GM18870 (cell line): ENCODE data around the gene EPM2AIP1.
"Not testable (repeated sequence)": the region's sequence is repeated elsewhere in the genome, so short reads cannot be mapped to it uniquely, and the experiment has no call there.

Source experiments
- ATAC-seq: cut with Tn5 transposase; IDR thresholded peaks from one replicate; pipeline ENCODE4 v1.9.1; 2021; ENCODE audit warnings: moderate library complexity; ENCODE audit not compliant: unreplicated experiment

The EPM2AIP1 gene

DNA sequence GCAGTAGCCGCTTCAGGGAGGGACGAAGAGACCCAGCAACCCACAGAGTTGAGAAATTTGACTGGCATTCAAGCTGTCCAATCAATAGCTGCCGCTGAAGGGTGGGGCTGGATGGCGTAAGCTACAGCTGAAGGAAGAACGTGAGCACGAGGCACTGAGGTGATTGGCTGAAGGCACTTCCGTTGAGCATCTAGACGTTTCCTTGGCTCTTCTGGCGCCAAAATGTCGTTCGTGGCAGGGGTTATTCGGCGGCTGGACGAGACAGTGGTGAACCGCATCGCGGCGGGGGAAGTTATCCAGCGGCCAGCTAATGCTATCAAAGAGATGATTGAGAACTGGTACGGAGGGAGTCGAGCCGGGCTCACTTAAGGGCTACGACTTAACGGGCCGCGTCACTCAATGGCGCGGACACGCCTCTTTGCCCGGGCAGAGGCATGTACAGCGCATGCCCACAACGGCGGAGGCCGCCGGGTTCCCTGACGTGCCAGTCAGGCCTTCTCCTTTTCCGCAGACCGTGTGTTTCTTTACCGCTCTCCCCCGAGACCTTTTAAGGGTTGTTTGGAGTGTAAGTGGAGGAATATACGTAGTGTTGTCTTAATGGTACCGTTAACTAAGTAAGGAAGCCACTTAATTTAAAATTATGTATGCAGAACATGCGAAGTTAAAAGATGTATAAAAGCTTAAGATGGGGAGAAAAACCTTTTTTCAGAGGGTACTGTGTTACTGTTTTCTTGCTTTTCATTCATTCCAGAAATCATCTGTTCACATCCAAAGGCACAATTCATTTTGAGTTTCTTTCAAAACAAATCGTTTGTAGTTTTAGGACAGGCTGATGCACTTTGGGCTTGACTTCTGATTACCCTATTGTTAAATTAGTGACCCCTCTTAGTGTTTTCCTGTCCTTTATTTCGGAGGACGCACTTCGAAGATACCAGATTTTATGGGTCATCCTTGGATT lies 674 bp upstream of the EPM2AIP1 start, which contains the start of gene MLH1:
MLH1 (plus strand) TSS at position 193 of the 958 bp plus-strand sequence; CDS start at position 223, 30 bp downstream.
- ATAC-seq, result peak; percentile 98

DNA sequence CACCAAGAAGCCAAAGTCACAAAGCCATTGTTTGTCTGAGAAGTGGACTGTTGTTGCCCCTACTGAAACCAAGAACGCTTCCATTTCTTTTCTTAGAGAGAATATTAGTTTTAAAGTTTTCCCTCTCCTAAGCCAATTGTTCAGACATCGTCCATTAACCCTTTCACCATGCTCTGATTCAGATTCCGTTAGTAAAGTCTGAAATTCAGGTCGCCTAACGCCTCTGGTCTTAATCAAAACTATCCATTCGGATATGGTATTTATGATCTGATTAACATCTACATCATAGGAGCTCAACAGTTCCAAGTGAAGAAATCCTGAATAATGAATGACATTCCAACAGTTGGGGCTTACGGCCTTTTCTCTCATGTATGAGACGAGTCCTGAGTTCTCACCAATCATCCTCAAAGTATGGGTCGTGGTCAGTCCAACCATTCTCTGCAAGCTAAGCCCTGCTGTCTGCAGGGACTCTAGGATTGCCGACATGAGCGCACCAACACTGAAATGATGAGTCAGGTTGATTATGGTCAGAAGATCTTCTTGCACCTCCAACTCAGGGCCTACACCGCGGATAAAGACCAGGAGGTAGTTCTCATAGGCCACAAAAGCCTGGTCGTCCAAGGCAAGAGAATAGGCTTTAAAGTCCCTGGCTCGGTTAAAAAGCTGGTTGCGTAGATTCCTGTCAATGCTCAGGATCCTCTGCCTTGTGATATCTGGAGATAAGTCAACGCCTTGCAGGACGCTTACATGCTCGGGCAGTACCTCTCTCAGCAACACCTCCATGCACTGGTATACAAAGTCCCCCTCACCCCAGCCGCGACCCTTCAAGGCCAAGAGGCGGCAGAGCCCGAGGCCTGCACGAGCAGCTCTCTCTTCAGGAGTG lies 767 bp downstream of the EPM2AIP1 start:
- ATAC-seq, result no peak

DNA sequence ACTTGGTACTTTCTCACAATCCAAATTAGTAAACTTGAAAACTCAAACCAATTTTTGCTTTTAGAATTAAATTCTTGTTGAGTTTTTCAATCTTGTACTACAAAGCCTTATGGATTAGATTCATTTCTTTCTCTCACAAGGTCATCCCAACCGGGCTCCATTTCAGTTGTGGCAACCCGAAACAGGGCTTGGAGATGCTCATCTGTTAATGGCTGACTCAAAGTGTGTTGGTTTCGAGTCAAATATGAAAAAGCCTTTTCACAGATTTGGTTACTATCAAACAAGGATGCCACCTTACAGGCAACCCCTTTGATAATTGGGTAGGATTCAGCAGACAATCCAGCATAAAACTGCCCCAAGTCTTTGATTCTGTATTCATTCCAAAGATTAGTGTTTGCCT lies 1.8 kb downstream of the EPM2AIP1 start:
- ATAC-seq, result no peak

DNA sequence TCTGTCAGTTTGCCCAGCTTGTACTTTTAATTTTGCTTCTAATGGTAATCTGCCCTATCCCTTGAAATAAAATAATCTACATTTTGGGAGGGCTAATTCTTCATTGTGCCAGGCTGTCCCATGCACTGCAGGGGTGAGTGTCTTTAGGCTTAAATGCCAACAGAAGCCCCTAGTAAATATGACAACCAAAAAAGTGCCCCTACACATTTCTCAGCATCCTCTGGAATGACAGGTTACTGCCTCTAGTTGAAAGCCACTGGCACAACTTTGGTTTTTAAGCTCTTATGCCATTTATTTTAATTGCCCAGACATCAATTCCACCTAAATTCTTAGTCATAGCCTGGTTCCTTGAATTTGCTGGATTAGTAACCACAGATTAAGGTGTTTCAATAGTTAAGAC lies 3.4 kb downstream of the EPM2AIP1 start:
- no peak for ATAC-seq

DNA sequence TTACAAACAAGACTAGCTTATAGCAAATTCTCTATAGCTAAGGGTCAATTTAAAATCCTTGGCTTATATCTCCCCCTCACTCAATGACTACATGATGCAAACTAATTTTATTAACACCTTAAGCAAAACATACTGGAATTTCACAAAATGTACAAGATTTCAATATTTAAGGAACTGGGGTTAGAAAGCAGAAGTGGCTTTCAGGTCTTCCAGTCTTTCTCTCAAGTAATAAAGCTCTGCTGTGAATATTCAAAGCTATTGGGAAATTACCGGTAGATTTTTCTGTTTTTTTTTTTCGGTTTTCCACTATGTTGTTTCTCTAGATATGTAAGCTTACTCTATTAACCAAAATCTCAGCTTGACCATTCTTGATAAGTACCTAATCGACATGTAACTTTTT lies 3.9 kb downstream of the EPM2AIP1 start:
- no peak for ATAC-seq

DNA sequence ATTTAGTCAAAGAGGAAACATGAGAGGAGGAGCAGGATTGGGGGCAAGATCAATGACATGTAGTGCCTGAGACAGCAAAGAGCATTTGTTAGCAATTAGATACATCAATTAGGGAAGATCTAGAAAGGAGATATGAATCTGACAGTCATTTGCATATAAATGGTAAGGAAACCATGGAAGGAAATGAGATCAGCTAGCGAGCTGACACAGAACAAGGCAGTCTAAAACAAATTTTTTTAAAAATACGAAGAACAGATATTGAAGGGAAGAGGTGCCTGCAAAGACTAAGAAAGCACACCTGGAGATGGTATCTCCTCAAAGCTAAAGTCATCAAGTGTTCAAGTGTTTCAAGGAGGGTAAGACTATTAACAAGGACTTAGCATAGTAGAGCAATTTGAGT lies 4.6 kb downstream of the EPM2AIP1 start:
- no peak for ATAC-seq

DNA sequence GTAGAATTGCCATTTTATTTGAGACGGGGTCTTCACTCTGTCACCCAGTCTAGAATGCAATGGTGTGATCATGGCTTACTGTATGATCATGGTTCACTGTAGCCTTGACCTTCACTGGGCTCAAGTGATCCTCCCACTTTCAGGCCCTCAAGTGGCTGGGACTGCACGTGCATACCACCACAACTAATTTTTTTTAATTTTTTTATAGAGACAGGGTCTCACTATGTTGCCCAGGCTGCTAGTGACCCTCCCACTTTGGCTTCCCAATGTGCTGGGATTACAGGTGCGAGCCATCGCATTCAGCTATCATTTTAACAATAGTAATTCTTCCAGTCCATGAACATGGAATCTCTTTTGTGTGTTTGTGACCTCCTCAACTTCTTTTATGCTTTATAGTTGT lies 11.9 kb downstream of the EPM2AIP1 start:
- no peak for ATAC-seq

DNA sequence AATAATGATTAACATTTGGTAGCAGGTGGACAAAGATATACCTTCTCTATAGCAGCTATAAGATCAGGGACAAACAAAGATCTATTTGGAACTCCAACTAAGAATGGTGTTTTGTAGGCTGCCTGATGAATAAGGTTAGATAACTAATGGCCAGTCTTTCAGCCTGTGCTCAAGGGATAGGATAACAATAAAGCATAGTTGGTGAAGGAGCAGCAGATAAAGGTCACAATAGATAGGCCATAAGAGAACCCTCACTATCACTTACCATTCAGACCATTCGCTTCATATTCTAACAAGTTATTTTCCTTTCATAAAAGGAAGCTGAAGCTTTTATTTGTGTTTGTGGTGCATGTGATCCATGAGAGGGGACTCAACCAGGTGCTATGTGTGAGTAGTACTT lies 19.8 kb downstream of the EPM2AIP1 start:
- ATAC-seq, result no peak

DNA sequence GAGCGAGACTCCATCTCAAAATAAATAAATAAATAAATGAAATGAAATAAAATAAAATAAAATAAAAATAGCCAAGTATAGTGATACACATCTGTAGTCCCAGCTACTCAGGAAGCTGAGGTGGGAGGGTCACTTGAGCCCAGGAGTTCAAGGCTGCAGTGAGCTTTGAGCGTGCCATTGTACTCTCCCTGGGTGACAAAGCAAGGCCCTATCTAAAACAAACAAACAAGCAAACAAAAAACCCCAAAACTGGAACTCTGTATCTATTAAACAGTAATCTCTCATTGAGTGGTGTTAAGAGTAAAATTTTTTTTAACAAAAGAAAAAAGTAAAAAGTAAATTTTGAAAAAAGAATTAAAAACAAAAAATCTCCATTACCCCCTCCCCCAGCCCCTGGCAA lies 20.8 kb downstream of the EPM2AIP1 start:
- ATAC-seq, result no peak

DNA sequence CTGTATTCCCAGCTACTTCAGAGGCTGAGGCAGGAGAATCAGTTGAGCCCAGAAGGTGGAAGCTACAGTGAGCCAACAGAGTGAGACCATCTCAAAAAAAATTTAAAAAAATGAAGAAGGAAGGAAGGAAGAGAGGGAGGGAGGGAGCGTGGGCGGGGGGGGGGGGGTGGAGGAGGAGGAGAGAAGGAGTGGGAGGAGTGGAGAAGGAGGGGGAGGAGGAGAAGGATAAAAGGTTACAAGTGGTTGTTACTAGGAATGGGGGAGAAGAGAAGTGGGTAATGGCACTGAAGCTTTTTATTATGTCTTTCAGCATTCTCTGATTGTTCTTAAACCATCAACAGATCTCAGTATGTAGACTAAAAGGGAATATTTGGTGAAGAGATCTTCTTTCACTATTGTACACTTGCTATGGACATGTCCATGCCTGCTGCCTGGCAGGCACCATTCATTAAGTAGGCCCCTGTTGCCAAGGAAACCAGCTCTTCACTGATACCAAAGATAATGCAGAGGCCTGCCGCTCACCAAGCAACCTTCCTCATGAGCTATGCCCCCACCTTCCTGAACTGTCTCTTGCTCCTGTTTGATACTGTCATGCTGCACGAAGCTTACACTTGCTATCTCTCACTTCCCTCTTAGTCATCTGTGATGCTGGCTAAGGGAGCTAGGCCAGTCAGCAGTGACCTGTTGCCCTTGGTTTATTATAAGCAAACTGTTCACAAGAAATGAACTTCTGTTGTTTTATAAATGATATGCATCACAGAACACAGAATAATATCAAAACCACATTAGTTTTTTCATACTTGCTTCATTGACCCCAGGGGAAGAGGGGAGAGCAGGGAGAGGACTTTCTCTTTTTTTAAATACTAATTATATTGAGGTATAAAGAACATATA lies 23.1 kb downstream of the EPM2AIP1 start:
- ATAC-seq, result peak; percentile 99

DNA sequence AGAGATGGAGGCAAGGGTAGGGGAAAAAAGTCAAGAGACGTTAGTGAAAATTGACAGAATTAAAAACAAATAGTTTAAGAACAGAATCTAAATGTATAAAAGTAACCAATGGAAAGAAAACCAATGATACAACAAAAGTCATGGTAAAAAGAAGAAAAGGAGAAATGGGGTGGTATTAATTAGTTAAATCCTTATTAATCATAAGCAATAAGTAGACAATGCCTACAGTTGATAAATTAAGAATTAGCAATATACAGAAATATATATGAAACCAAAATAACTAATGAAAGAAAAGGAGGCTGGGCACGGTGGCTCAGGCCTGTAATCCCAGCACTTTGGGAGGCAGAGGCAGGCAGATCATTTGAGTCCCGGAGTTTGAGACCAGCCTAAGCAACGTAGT lies 23.8 kb downstream of the EPM2AIP1 start:
- no peak for ATAC-seq

DNA sequence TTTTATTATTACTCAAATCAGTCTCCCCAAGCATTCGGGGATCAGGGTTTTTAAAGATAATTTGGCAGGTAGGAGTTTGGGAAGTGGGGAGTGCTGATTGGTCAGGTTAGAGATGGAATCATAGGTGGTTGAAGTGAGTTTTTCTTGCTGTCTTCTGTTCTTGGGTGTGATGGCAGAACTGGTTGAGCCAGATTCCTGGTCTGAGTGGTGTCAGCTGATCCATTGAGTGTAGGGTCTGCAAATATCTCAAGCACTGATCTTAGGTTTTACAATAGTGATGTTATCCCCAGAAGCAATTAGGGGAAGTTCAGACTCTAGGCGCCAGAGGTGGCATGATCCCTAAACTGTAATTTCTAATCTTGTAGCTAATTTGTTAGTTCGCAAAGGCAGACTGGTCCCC lies 27.5 kb downstream of the EPM2AIP1 start:
- no peak for ATAC-seq

DNA sequence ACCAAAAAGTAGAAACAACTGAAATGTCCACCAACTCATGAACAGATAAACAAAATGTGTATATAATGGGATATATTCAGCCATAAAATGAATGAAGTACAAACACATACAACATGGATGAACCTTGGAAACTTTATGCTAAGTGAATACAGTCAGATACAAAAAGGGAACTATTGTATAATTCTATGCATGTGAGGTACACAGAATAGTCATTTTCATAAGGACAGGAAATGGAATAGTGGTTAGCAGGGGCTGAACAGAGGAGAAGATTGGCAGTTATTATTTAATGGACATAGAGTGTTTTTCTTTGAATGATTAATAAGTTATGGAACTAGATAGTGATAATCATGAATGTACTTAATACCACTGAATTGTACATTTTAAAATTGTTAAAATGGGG lies 28.1 kb downstream of the EPM2AIP1 start:
- peak; percentile 59 for ATAC-seq

DNA sequence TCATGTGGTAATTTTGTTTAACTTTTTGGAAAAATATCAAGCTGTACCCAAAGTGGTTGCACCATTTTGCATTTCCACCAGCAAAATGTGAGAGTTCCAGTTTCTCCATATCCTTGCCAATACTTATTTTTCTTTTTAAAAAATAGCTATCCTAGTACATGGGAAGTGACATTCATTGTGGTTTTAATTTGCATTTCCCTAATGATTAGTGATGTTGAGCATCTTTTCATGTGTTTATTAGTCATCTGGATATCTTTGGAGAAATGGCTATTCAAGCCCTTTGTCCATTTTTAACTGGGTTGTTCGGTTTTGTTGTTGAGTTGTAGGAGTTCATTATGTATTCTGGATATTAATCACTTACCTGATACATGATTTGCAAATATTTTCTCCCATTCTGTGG lies 28.6 kb downstream of the EPM2AIP1 start:
- no peak for ATAC-seq

DNA sequence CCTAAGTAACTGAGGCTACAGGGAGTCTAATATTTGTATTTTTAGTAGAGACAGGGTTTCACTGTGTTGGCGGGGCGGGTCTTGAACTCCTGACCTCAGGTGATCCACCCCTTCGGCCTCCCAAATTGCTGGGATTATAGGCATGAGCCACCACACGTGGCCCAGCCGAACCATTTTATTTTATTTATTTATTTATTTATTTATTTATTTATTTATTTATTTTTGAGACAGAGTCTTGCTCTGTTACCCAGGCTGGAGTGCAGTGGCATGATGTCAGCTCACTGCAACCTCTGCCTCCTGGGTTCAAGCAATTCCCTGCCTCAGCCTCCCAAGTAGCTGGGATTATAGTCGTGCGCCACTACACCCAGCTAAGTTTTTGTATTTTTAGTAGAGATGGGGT lies 29.9 kb downstream of the EPM2AIP1 start:
- not testable (repeated sequence) for ATAC-seq

DNA sequence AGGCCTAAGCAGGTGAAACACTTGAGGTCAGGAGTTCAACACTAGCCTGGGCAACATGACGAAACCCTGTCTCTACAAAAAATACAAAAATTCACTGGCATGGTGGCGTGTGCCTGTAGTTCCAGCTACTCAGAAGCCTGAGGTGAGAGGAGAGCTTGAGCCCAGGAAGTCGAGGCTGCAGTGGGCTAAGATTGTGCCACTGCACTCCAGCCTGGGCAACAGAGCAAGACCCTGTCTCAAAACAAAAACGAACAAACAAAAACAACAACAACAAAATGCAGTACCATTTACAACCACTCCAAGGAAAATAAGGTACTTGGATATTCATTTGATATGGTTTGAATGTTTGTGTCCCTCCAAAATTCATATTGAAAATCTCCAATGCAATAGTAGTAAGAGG lies 32.4 kb downstream of the EPM2AIP1 start:
- ATAC-seq, result no peak

DNA sequence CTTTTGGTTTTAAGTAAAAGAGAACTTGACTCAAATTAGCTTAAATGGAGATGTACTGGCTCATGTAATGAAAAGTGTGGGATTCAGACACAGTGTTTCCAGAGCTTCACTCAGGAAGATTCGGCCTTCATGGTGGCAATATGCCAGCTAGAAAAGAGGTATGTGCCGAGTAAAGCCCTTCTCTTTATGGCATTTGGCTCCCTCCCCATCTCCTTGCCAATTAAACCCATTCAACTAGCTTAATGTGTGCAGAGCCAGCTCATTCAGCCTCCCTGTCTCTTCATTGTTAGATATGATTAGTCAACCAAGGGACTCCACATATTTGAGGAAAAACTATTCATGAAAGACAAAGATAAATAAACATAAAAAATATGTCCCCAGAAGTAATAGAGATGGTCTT lies 33.1 kb downstream of the EPM2AIP1 start:
- ATAC-seq, result no peak

DNA sequence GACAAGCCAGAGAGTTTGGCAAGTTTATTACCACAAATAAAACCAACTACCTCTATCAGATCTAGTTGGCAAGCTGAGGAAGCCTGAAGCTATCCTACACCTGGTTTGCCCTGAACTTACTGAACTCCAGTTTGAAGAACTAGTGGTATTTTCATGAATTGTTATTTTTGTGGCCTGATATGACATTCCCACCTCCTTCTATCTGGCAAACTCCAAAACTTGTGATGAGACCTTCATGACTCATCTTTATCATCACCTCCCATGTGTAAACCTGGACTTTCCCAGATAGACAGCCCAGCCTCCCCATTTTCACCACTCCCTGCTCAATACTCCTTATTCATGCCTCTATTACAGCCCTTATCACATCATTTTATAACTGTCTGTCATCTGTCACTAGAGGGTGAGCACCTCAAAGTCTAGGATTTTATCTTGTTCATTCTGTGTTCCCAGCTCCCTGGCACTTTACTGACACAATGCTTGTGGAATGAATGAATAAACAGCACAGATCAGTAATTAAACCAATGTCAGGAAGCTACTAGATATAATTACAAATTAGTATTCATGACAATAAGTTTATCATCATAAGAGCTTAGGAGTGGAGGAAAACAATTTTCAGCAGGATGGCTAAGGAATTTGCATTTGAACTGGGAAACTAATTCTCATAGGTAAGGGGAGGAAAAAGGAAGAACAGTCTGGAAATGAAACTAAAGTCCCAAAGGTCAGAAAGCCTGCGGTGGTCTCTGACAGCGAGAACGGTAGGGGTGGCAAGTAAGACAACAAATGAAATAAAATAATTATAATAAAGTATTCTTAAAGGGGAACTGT lies 34.9 kb downstream of the EPM2AIP1 start:
- ATAC-seq, result no peak

DNA sequence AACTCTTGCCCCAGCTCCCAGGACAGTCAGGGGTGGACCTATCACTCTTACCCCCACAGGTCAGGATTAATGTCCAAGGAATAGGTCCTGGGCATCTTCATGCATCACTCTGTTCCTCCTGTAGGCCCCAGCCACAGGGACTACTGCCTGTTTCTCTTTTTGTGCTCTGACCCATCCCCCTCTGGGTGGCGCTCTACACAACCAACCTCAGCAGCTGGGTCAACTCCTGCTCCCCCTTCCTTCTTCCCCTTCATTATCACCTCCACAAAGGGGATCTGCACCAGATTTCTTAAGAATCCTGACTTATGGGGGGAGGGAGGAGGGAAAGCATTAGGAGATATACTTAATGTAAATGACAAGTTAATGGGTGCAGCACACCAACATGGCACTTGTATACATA lies 35.9 kb downstream of the EPM2AIP1 start:
- no peak for ATAC-seq

DNA sequence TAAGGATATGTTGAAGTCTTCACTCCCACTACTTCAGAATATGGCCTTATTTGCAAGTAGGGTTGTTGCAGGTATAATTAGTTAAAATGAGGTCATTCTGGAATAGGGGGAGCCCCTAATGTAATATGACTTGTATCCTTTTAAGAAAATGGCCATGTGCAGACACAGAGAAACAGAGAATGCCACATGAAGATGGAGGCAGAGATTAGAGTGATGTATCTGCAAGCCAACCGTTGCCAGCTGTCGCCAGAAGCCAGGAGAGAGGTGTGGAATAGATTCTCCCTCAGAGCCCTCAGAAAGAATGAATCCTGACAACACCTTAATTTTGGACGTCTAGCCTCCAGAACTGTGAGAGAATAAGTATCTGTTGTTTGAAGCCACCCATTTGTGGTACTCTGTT lies 36.8 kb downstream of the EPM2AIP1 start:
- ATAC-seq, result no peak
